Esophagus squamous epithelium (tissue), 5 donors: ENCODE data around the gene CCL17. TPM values are rescaled to one million over a fixed set of nuclear protein-coding genes. Genes with fewer than 3 reads are reported as not detected.

Experiments
- DNase-seq: peaks from one replicate; lab custom pipeline; 2025; lab: John Stamatoyannopoulos, UW
- H3K27ac ChIP-seq, 4 donors: fragments of 200-600 bp; sonication (generic); one replicate each; pipeline ENCODE4 v1.5.1; 2016 to 2019; ENCODE audit warnings: mild to moderate bottlenecking in 1 of 4
- H3K27me3 ChIP-seq, 4 donors: fragments of 200-600 bp; sonication (generic); 1 replicate in 3 of 4; 2 replicates in 1 of 4; pipeline versions ENCODE4 v1.5.1 to v1.6.0; 2017 to 2021; ENCODE audit warnings: antibody characterized with exemption in 1 of 4
- H3K36me3 ChIP-seq, 3 donors: fragments of 200-600 bp; sonication (generic); one replicate each; pipeline ENCODE4 v1.5.1; 2016 to 2019
- H3K4me1 ChIP-seq, 3 donors: fragments of 200-600 bp; sonication (generic); one replicate each; pipeline ENCODE4 v1.5.1; 2017 to 2019
- H3K4me3 ChIP-seq, 4 donors: fragments of 200-600 bp; sonication (generic); 1 replicate in 3 of 4; 2 replicates in 1 of 4; pipeline ENCODE4 v1.5.1; 2016 to 2019; ENCODE audit warnings: mild to moderate bottlenecking in 2 of 4, moderate library complexity in 1 of 4
- H3K9me3 ChIP-seq, 3 donors: fragments of 200-600 bp; sonication (generic); one replicate each; pipeline ENCODE4 v1.5.1; 2016 to 2019
- CTCF ChIP-seq, 6 experiments: fragments of 450-650 bp in 4 of 6; fragments of 200-600 bp in 2 of 6; sonication (generic) in 2 of 6; IDR thresholded peaks; one replicate each; pipeline ENCODE4 v1.5.1; 2016 to 2019; ENCODE audit warnings: antibody characterized with exemption in 6 of 6, mild to moderate bottlenecking in 4 of 6, moderate library complexity in 4 of 6
- POLR2A ChIP-seq, 4 donors: fragments of 450-650 bp; IDR thresholded peaks; one replicate each; pipeline ENCODE4 v1.6.1; 2017; ENCODE audit warnings: antibody characterized with exemption in 4 of 4, mild to moderate bottlenecking in 4 of 4, moderate library complexity in 3 of 4
- WGBS, 2 donors: methylation state at CpG; one replicate each; pipeline ENCODE4 v1.1.5; 2018; 5-methylcytosine and 5-hydroxymethylcytosine counted together
- intact Hi-C: fragments of 100-400 bp; cut with DNase I; formaldehyde crosslinking; loops from one replicate; pipeline ENCODE4 v1.15.0; 2022
- total RNA-seq, 4 donors: library from RNA; depleted of rRNA; stranded (reverse); fragments of >200 nt; gene quantifications; one replicate each; pipeline ENCODE4 v1.1.0, GENCODE V29; 2016
- donor health status: DM: yes; HTN: yes; CAD: no.

Gene CCL17
- total RNA-seq, 4 donors from 2014 or later: 0.64 to 1.3 TPM; not detected in 2

- intact Hi-C loops: no loop called here
- peaks cover 2 to 42% (median 19%) of the 10 kb centered on the region in 3 donors for H3K4me1 ChIP-seq
- H3K27ac ChIP-seq: no peak overlapping the region
- DNase-seq: no peak
- H3K36me3 ChIP-seq: no peaks in the 10 kb centered on the region
- TF ChIP-seq CTCF (IDR thresholded peaks at IDR 0.05) (no peak), POLR2A (IDR thresholded peaks at IDR 0.05) (no peak)
- no peaks in the 10 kb centered on the region for H3K27me3 ChIP-seq
- no peak overlapping the region for H3K4me3 ChIP-seq
- no peaks in the 10 kb centered on the region for H3K9me3 ChIP-seq
- 61% methylated on average over 3 of the region's 12 CpGs; no CpG with 5 or more reads in 1 of the 2 donors for WGBS, 2 donors
Measured at GRCh38 chr16:57411362-57411976, 6.9 kb downstream of the CCL17 start.

- 86 to 93% methylated on average over 7 of the region's 9 CpGs for WGBS, 2 donors
- peaks cover 12 to 47% (median 31%) of the 10 kb centered on the region in 3 donors for H3K4me1 ChIP-seq
- H3K9me3 ChIP-seq: no peaks in the 10 kb centered on the region
Measured at GRCh38 chr16:57412584-57412983, 8.0 kb downstream of the CCL17 start.

GRCh38 chr16:57413301-57413730 lies 8.7 kb downstream of the CCL17 start:
- 73 to 86% methylated on average over 1 to 2 of the region's 5 CpGs for WGBS, 2 donors
- TF ChIP-seq CTCF (IDR thresholded peaks at IDR 0.05) (no peak), POLR2A (IDR thresholded peaks at IDR 0.05) (no peak)
- Histone ChIP-seq H3K36me3 (no peaks in the 10 kb centered on the region), H3K4me3 (no peak overlapping the region), H3K27me3 (no peaks in the 10 kb centered on the region), H3K9me3 (no peaks in the 10 kb centered on the region), H3K27ac (no peak overlapping the region), H3K4me1 (peaks cover 12 to 54% (median 36%) of the 10 kb centered on the region in 3 donors)
- DNase-seq: no peak
- intact Hi-C loops: no loop called here

More at GRCh38 chr16:57412584-57412983, 8.0 kb downstream of the CCL17 start:
- no peak for TF ChIP-seq CTCF (IDR thresholded peaks at IDR 0.05)
- TF ChIP-seq POLR2A (IDR thresholded peaks at IDR 0.05): no peak
- no peak overlapping the region for H3K4me3 ChIP-seq
- H3K27ac ChIP-seq: no peak overlapping the region
- DNase-seq: no peak
- H3K36me3 ChIP-seq: no peaks in the 10 kb centered on the region
- intact Hi-C loops: no loop called here
- no peaks in the 10 kb centered on the region for H3K27me3 ChIP-seq

GRCh38 chr16:57413733-57414132 lies 9.2 kb downstream of the CCL17 start:
- Histone ChIP-seq H3K4me3 (no peak overlapping the region), H3K27me3 (no peaks in the 10 kb centered on the region), H3K9me3 (no peaks in the 10 kb centered on the region), H3K27ac (no peak overlapping the region), H3K36me3 (no peaks in the 10 kb centered on the region), H3K4me1 (peaks cover 16 to 58% (median 39%) of the 10 kb centered on the region in 3 donors)
- intact Hi-C loops: no loop called here
- WGBS, 2 donors: 57 to 83% methylated on average over 1 to 6 of the region's 7 CpGs
- TF ChIP-seq CTCF (IDR thresholded peaks at IDR 0.05) (no peak), POLR2A (IDR thresholded peaks at IDR 0.05) (no peak)
- DNase-seq: no peak

GRCh38 chr16:57416084-57416483 lies 11.5 kb downstream of the CCL17 start:
- Histone ChIP-seq H3K27me3 (no peaks in the 10 kb centered on the region), H3K4me1 (peaks cover 21 to 45% (median 25%) of the 10 kb centered on the region in 3 donors), H3K27ac (peak overlapping the region in 1 of 4 donors; percentile 70), H3K36me3 (no peaks in the 10 kb centered on the region), H3K4me3 (no peak overlapping the region), H3K9me3 (no peaks in the 10 kb centered on the region)
- intact Hi-C loops: loop anchor here (2.0 kb wide), 1 partner anchor 115 kb away; no protein-coding TSS in a partner anchor
- WGBS, 2 donors: 79 to 95% methylated on average over 3 to 4 of the region's 16 CpGs
- no peak for DNase-seq
- TF ChIP-seq CTCF (IDR thresholded peaks at IDR 0.05) (no peak), POLR2A (IDR thresholded peaks at IDR 0.05) (no peak)
